H1 (cell line): ENCODE results near the gene RASGEF1B.

ENCODE experiments used
- POLR2AphosphoS5 ChIP-seq: IDR thresholded peaks from 2 replicates; pipeline ENCODE4 v1.6.1; 2011; ENCODE audit warnings: low read depth, low read length
- RFX5 ChIP-seq: IDR thresholded peaks from 2 replicates; pipeline ENCODE4 v1.6.1; 2011; ENCODE audit warnings: low read depth, low read length, improper control_type of control experiment, borderline replicate concordance
- SP4 ChIP-seq: IDR thresholded peaks from 2 replicates; pipeline ENCODE4 v1.6.1; 2012; ENCODE audit warnings: low read length, inconsistent platforms
- ZNF274 ChIP-seq: IDR thresholded peaks from 2 replicates; pipeline ENCODE4 v1.7.0; 2012; ENCODE audit warnings: low read length, borderline replicate concordance; ENCODE audit errors: extremely low read depth
- TF ChIP-seq, protein P1 (sequence below), 3 experiments: IDR thresholded peaks; 1 replicate in 2 of 3; 2 replicates in 1 of 3; pipeline versions ENCODE4 v1.5.1 to v1.6.1; 2011; ENCODE audit warnings: low read length in 3 of 3, mild to moderate bottlenecking in 3 of 3, inconsistent platforms in 2 of 3, low read depth in 1 of 3, moderate library complexity in 1 of 3; ENCODE audit not compliant: insufficient read depth in 1 of 3; ENCODE audit errors: control extremely low read depth in 1 of 3

DNA sequence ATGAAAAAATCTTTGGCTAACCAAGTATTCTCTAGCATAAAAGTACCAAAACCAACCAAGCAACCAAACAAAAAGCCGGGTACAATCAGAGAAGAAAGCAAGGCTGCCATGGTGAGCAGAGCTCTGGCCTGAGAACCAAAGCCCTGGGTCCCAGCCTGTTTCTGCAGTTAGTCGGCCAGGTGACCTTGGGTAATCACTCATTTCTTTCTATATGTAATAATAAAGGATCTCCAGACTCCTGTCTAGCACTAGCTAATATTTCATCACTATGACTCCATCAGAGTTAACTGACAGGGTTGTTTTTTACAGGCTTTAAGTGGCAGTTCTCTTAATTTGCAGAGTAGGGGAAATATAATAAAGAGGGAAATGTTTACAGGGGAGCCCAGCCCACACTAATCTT, 34.0 kb upstream of the RASGEF1B start:
- TF ChIP-seq ZNF274: no peak
- TF ChIP-seq POLR2AphosphoS5: no peak
- TF ChIP-seq, protein P1, sequence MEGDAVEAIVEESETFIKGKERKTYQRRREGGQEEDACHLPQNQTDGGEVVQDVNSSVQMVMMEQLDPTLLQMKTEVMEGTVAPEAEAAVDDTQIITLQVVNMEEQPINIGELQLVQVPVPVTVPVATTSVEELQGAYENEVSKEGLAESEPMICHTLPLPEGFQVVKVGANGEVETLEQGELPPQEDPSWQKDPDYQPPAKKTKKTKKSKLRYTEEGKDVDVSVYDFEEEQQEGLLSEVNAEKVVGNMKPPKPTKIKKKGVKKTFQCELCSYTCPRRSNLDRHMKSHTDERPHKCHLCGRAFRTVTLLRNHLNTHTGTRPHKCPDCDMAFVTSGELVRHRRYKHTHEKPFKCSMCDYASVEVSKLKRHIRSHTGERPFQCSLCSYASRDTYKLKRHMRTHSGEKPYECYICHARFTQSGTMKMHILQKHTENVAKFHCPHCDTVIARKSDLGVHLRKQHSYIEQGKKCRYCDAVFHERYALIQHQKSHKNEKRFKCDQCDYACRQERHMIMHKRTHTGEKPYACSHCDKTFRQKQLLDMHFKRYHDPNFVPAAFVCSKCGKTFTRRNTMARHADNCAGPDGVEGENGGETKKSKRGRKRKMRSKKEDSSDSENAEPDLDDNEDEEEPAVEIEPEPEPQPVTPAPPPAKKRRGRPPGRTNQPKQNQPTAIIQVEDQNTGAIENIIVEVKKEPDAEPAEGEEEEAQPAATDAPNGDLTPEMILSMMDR (IDR thresholded peaks at IDR 0.05; ENCODE audit: control extremely low read depth in 1 of 3, insufficient read depth in 1 of 3, low read depth in 1 of 3, low read length in 3 of 3): no peak
- TF ChIP-seq SP4: no peak
- no peak for TF ChIP-seq RFX5
